K562 (cell line): ENCODE results near the gene SORCS2. TPM values are rescaled to one million over a fixed set of nuclear protein-coding genes. Genes with fewer than 3 reads are reported as not detected.

Experiments used
- ATAC-seq: fragments of 200-7000 bp; cut with Tn5 transposase; 3 replicates; pipeline ENCODE4 v1.9.1; 2020; ENCODE audit warnings: moderate library complexity
- BruUV-seq: library from RNA; stranded (reverse); fragments of 400-500 nt; replicated peaks from 2 replicates; lab custom pipeline; 2021; lab: Mats Ljungman, UMichigan
- CTCF ChIA-PET: fragments of 300-600 bp; formaldehyde crosslinking; extraction: SDS; loops from one replicate; lab custom pipeline; 2021; ENCODE audit warnings: low intra/inter-chr PET ratio; lab: Yijun Ruan, JAX
- POLR2A ChIA-PET: fragments of 300-600, 350-650 bp; sonication (Branson Sonifier 250); formaldehyde crosslinking; extraction: SDS; loops from one replicate; lab custom pipeline; 2021; ENCODE audit warnings: antibody characterized with exemption, inconsistent platforms; lab: Yijun Ruan, JAX
- DNase-seq, 4 experiments: peaks; one replicate each; pipeline versions ENCODE4 v3.0.0 to v3.0.0-alpha.2; 2011 to 2018; ENCODE audit warnings: low spot score in 3 of 4, mixed read lengths in 3 of 4; ENCODE audit errors: extremely low read depth in 1 of 4
- FAIRE-seq: peaks from 2 replicates; lab custom pipeline; 2011; peaks lifted over from hg19 to GRCh38; lab: Jason Lieb, UNC
- H2AFZ ChIP-seq: 2 replicates; pipeline ENCODE4 v1.6.0; 2011; ENCODE audit warnings: low read depth, low read length, control low read depth, inconsistent platforms
- H3K27ac ChIP-seq: fragments of 200-600 bp; 3 replicates; pipeline ENCODE4 v1.8.0; 2011; ENCODE audit warnings: low read depth, mild to moderate bottlenecking, control low read depth, inconsistent platforms, low read length, moderate library complexity, mixed read lengths; ENCODE audit errors: extremely low read depth
- H3K27me3 ChIP-seq, 2 experiments: fragments of 300-600 bp in 1 of 2; 2 replicates in 1 of 2; 3 replicates in 1 of 2; pipeline versions ENCODE4 v1.6.0 to v1.8.0; 2011; ENCODE audit warnings: inconsistent platforms in 2 of 2, low read length in 2 of 2, mild to moderate bottlenecking in 1 of 2, mixed read lengths in 1 of 2, moderate library complexity in 1 of 2; ENCODE audit not compliant: control insufficient read depth in 2 of 2, insufficient read depth in 2 of 2
- H3K36me3 ChIP-seq: fragments of 300-600 bp; 3 replicates; pipeline ENCODE4 v1.8.0; 2011; ENCODE audit warnings: mild to moderate bottlenecking, low read length, inconsistent platforms; ENCODE audit not compliant: control insufficient read depth, insufficient read depth
- H3K4me1 ChIP-seq, 2 experiments: fragments of 200-600 bp in 1 of 2; replicated peaks in 1 of 2; 2 replicates in 1 of 2; 3 replicates in 1 of 2; pipeline versions ENCODE4 v1.5.1 to v1.8.0; 2011; ENCODE audit warnings: inconsistent platforms in 2 of 2, low read length in 2 of 2, mild to moderate bottlenecking in 1 of 2, mixed read lengths in 1 of 2, moderate library complexity in 1 of 2; ENCODE audit not compliant: control insufficient read depth in 2 of 2, insufficient read depth in 2 of 2
- H3K4me2 ChIP-seq: 2 replicates; pipeline ENCODE4 v1.6.1; 2011; ENCODE audit warnings: low read length, control low read depth, inconsistent platforms, mixed read lengths; ENCODE audit not compliant: insufficient read depth
- H3K4me3 ChIP-seq: fragments of 200-600 bp; sonication (generic), shearing (Covaris generic); 2 replicates; pipeline ENCODE4 v1.5.1; 2016; ENCODE audit warnings: control low read depth, inconsistent platforms
- H3K79me2 ChIP-seq: fragments of 200-600 bp; 3 replicates; pipeline ENCODE4 v1.8.0; 2011; ENCODE audit warnings: low read length, inconsistent platforms; ENCODE audit not compliant: control insufficient read depth, insufficient read depth
- H3K9ac ChIP-seq, 2 experiments: 2 replicates each; pipeline versions ENCODE4 v1.6.0 to v1.6.1; 2011; ENCODE audit warnings: low read depth in 2 of 2, low read length in 2 of 2, control low read depth in 1 of 2, inconsistent platforms in 1 of 2, mild to moderate bottlenecking in 1 of 2, mixed read lengths in 1 of 2; ENCODE audit not compliant: insufficient read depth in 1 of 2
- H3K9me1 ChIP-seq: one replicate; pipeline ENCODE4 v1.6.0; 2011; ENCODE audit warnings: inconsistent platforms, mild to moderate bottlenecking, low read length, moderate library complexity; ENCODE audit not compliant: control insufficient read depth, insufficient read depth
- H3K9me3 ChIP-seq: replicated peaks from 2 replicates; pipeline ENCODE4 v1.5.1; 2011; ENCODE audit warnings: low read depth, low read length, inconsistent platforms; ENCODE audit not compliant: control insufficient read depth, insufficient read depth
- H4K20me1 ChIP-seq: replicated peaks from 2 replicates; pipeline ENCODE4 v1.6.1; 2011; ENCODE audit warnings: low read length, inconsistent platforms, mixed read lengths; ENCODE audit not compliant: control insufficient read depth, insufficient read depth
- ARID1B ChIP-seq: fragments of 450-650 bp; IDR thresholded peaks from 2 replicates; pipeline ENCODE4 v1.6.1; 2016; ENCODE audit warnings: antibody characterized with exemption, mild to moderate bottlenecking, inconsistent platforms
- CBX1 ChIP-seq: sonication (generic); IDR thresholded peaks from 2 replicates; pipeline ENCODE4 v1.6.1; 2016; ENCODE audit warnings: antibody characterized with exemption, low read depth, mild to moderate bottlenecking
- EWSR1 ChIP-seq: fragments of 450-650 bp; IDR thresholded peaks from 2 replicates; pipeline ENCODE4 v1.6.1; 2018; ENCODE audit warnings: borderline replicate concordance, mild to moderate bottlenecking, low read depth, moderate library complexity; ENCODE audit not compliant: partially characterized antibody
- GMEB1 ChIP-seq: fragments of 250-450 bp; sonication (Bioruptor Pico); IDR thresholded peaks from 2 replicates; pipeline ENCODE4 v1.4.0; 2020; ENCODE audit warnings: mild to moderate bottlenecking
- HMG20A ChIP-seq: fragments of 450-650 bp; formaldehyde crosslinking; conservative IDR thresholded peaks from 2 replicates; pipeline ENCODE4 v1.4.0; 2020; ENCODE audit warnings: mild to moderate bottlenecking, mixed read lengths
- JUND ChIP-seq, 2 experiments: IDR thresholded peaks; 2 replicates in 1 of 2; 3 replicates in 1 of 2; pipeline ENCODE4 v1.6.1; 2011; ENCODE audit warnings: borderline replicate concordance in 2 of 2, low read depth in 2 of 2, low read length in 2 of 2, improper control_type of control experiment in 1 of 2, missing biosample characterization in 1 of 2, missing genetic modification characterization in 1 of 2, missing genetic modification reagents in 1 of 2
- MED1 ChIP-seq: sonication (generic); formaldehyde crosslinking; IDR thresholded peaks from 2 replicates; pipeline ENCODE4 v1.8.1; 2023; ENCODE audit warnings: missing genetic modification reagents, borderline replicate concordance
- MEF2D ChIP-seq: conservative IDR thresholded peaks from 2 replicates; pipeline ENCODE4 v1.6.1; 2016; ENCODE audit warnings: low read depth, missing genetic modification characterization, missing compliant biosample characterization
- NFRKB ChIP-seq: fragments of 450-650 bp; IDR thresholded peaks from 2 replicates; pipeline ENCODE4 v1.6.1; 2016; ENCODE audit warnings: low read depth
- PHTF2 ChIP-seq: fragments of 250-450 bp; sonication (Bioruptor Pico); IDR thresholded peaks from 2 replicates; pipeline ENCODE4 v1.5.0; 2021; ENCODE audit warnings: mild to moderate bottlenecking
- PPARD ChIP-seq: fragments of 250-450 bp; sonication (Bioruptor Pico); IDR thresholded peaks from 2 replicates; pipeline ENCODE4 v1.8.0; 2022; ENCODE audit warnings: inconsistent platforms, mild to moderate bottlenecking, moderate library complexity
- SNRNP70 ChIP-seq: fragments of 200-400 bp; formaldehyde crosslinking; optimal IDR thresholded peaks from 2 replicates; pipeline ENCODE3; 2017; ENCODE audit warnings: low read depth, low read length
- TCF3 ChIP-seq: sonication (generic); formaldehyde crosslinking; IDR thresholded peaks from 2 replicates; pipeline ENCODE4 v1.4.0; 2020; ENCODE audit warnings: mild to moderate bottlenecking, missing genetic modification reagents
- ZNF224 ChIP-seq: sonication (generic); formaldehyde crosslinking; IDR thresholded peaks from 2 replicates; pipeline ENCODE4 v1.8.0; 2022; ENCODE audit warnings: mild to moderate bottlenecking, missing genetic modification reagents
- ZNF354B ChIP-seq: fragments of 250-450 bp; sonication (Bioruptor Pico); IDR thresholded peaks from 2 replicates; pipeline ENCODE4 v1.4.0; 2020
- ZNF695 ChIP-seq: fragments of 450-650 bp; formaldehyde crosslinking; IDR thresholded peaks from 2 replicates; pipeline ENCODE4 v1.4.0; 2020; ENCODE audit warnings: mild to moderate bottlenecking, moderate library complexity
- WGBS: fragments of 100-300 bp; shearing (Covaris generic); methylation state at CpG from one replicate; pipeline ENCODE4 v1.1.6; 2016; ENCODE audit warnings: low coverage, mixed read lengths; ENCODE audit not compliant: insufficient coverage; ENCODE audit errors: missing lambda C conversion rate; 5-methylcytosine and 5-hydroxymethylcytosine counted together
- in situ Hi-C: fragments of 300-500 bp; cut with MboI; formaldehyde crosslinking; loops from 4 replicates; pipeline ENCODE4 v1.15.0; 2018; ENCODE audit warnings: inconsistent platforms, mixed read lengths
- intact Hi-C: fragments of 100-400 bp; cut with micrococcal nuclease; formaldehyde crosslinking; loops from 2 replicates; pipeline ENCODE4 v1.14.2; 2022
- polyA plus RNA-seq, 8 experiments: library from polyadenylated mRNA; depleted of rRNA in 4 of 8; stranded (reverse) in 5 of 8; unstranded in 3 of 8; fragments of >200 nt; fragmentation: Nextera tagmentation in 2 of 8; fragmentation: Illumina TruSeq in 1 of 8; extraction: Ambion mirVana in 2 of 8; extraction: Trizol in 1 of 8; gene quantifications; 2 replicates each; pipeline versions ENCODE4 v1.2.1 to v1.2.3, GENCODE V29; 2011 to 2014; ENCODE audit warnings: inconsistent platforms in 1 of 8, missing spikeins in 1 of 8
- total RNA-seq, 7 experiments: library from RNA; depleted of rRNA in 6 of 7; stranded (reverse); fragments of >200 nt in 6 of 7; fragmentation: Illumina TruSeq in 2 of 7; extraction: Trizol in 2 of 7; gene quantifications; 2 replicates each; pipeline versions ENCODE4 v1.2.1 to v1.2.3, GENCODE V29; 2011 to 2021; ENCODE audit warnings: low replicate concordance in 1 of 7

Gene SORCS2
- total and polyA plus RNA-seq, 9 of the 15 experiments (the other 6 are each of a cell fraction or from before 2014, with no cell fraction given), result not detected

- no peak for TF ChIP-seq PPARD
- TF ChIP-seq TCF3 (CRISPR knock-in tag), result no peak
- TF ChIP-seq ZNF354B (CRISPR knock-in tag), result no peak
- no peak for TF ChIP-seq HMG20A
- TF ChIP-seq ARID1B, result no peak
- TF ChIP-seq GMEB1, result no peak
- no peak for TF ChIP-seq SNRNP70
- no peak for TF ChIP-seq MEF2D (tag)
- no peak for TF ChIP-seq NFRKB
- no peak for TF ChIP-seq MED1 (CRISPR knock-in tag)
Measured at GRCh38 chr4:7352486-7352885, 160.1 kb downstream of the SORCS2 start (continued).

GRCh38 chr4:7353046-7353790 is 160.9 kb downstream of the SORCS2 start:
- Histone ChIP-seq H3K9me3 (no peaks in the 10 kb centered on the region), H3K4me1 (no peaks in the 10 kb centered on the region), H3K27me3 (peaks cover 0 to 9% of the 10 kb centered on the region in 2 experiments; a peak in 2 of 5 replicates), H2AFZ (no peak overlapping the region), H3K36me3 (no peaks in the 10 kb centered on the region), H3K4me2 (no peak overlapping the region), H3K9me1 (peaks cover 4% of the 10 kb centered on the region), H3K79me2 (no peaks in the 10 kb centered on the region), H3K27ac (no peak overlapping the region), H3K9ac (no peak overlapping the region), H4K20me1 (no peaks in the 10 kb centered on the region; the same call in 1 of the 2 replicates), H3K4me3 (no peak overlapping the region)
- CTCF ChIA-PET, result no interaction called here
- no peak for ATAC-seq
- no peak for DNase-seq
- in situ Hi-C loops (no loop called here), intact Hi-C loops (no loop called here)
- POLR2A ChIA-PET, result interaction anchor here (0.8 kb wide), 1 partner anchor 1282 kb away, joined by 3 read pairs; no protein-coding TSS in a partner anchor
- 2% methylated on average over 7 of the region's 7 CpGs for WGBS
- no TSS peak for BruUV-seq
- FAIRE-seq, result no peak
- TF ChIP-seq ZNF695 (CRISPR knock-in tag), result no peak
- TF ChIP-seq EWSR1, result no peak
- TF ChIP-seq PHTF2 (CRISPR knock-in tag), result no peak
- no peak for TF ChIP-seq ZNF224 (CRISPR knock-in tag)
- no peak for TF ChIP-seq JUND (IDR thresholded peaks at IDR 0.05; ENCODE audit: borderline replicate concordance, low read depth, low read length)
- no peak for TF ChIP-seq JUND (tag; IDR thresholded peaks at IDR 0.05; ENCODE audit: borderline replicate concordance, low read depth, low read length)
- TF ChIP-seq CBX1, result no peak
